Neural crest cell (in vitro differentiated cells): Measurements from ENCODE around the gene ZNF223. TPM values are rescaled to one million over a fixed set of nuclear protein-coding genes. Genes with fewer than 3 reads are reported as not detected.

Source experiments
- DNase-seq: peaks from one replicate; pipeline ENCODE4 v3.0.0; 2021; ENCODE audit warnings: low read depth, mixed read lengths, low spot score
- H3K27ac Mint-ChIP-seq: one replicate; pipeline ENCODE4 v1.8.0; 2021; ENCODE audit warnings: mild to moderate bottlenecking, mixed read lengths; ENCODE audit not compliant: unreplicated experiment
- H3K27me3 Mint-ChIP-seq: 2 replicates; pipeline ENCODE4 v1.8.0; 2021; ENCODE audit warnings: low read depth, mild to moderate bottlenecking, mixed read lengths
- H3K36me3 Mint-ChIP-seq: 2 replicates; pipeline ENCODE4 v1.8.0; 2021; ENCODE audit warnings: low read depth, mild to moderate bottlenecking, mixed read lengths
- H3K4me1 Mint-ChIP-seq: 2 replicates; pipeline ENCODE4 v1.8.0; 2021; ENCODE audit warnings: mixed read lengths
- H3K4me3 Mint-ChIP-seq: one replicate; pipeline ENCODE4 v1.8.0; 2021; ENCODE audit warnings: mild to moderate bottlenecking, mixed read lengths
- H3K9me3 Mint-ChIP-seq: 2 replicates; pipeline ENCODE4 v1.8.0; 2021; ENCODE audit warnings: mixed read lengths
- CTCF ChIP-seq: fragments of 200-600 bp; sonication (generic); conservative IDR thresholded peaks from 2 replicates; pipeline ENCODE4 v1.5.0; 2021; ENCODE audit warnings: antibody characterized with exemption, mild to moderate bottlenecking
- total RNA-seq: library from RNA; stranded (reverse); gene quantifications from 2 replicates; pipeline ENCODE4 v1.2.1, GENCODE V29; 2021

The ZNF223 gene
- total RNA-seq, 1 donor from 2014 or later = 7.6 TPM

GRCh38 chr19:44025217-44025936, 26.5 kb upstream of the ZNF223 start, which contains the start of gene ZNF222:
TSS of gene ZNF222 (plus strand) at chr19:44025379. CDS start at chr19:44025437, 58 bp downstream.
- peak within 1 kb of the TSS; percentile 91 for H3K27ac Mint-ChIP-seq
- peaks cover 50% of the 10 kb centered on the region for H3K36me3 Mint-ChIP-seq
- DNase-seq = peak; percentile 55
- H3K27me3 Mint-ChIP-seq = peaks cover 27% of the 10 kb centered on the region
- peaks cover 21% of the 10 kb centered on the region for H3K9me3 Mint-ChIP-seq
- no peak for TF ChIP-seq CTCF
- H3K4me1 Mint-ChIP-seq = peaks cover 23% of the 10 kb centered on the region
- peak within 1 kb of the TSS; percentile 94 for H3K4me3 Mint-ChIP-seq

GRCh38 chr19:44026622-44027021, 25.2 kb upstream of the ZNF223 start:
- no peak for DNase-seq
- Mint-ChIP-seq H3K27ac (no peak overlapping the region), H3K36me3 (peaks cover 62% of the 10 kb centered on the region)

GRCh38 chr19:44032001-44032610, 19.7 kb upstream of the ZNF223 start:
- H3K4me3 Mint-ChIP-seq = no peak overlapping the region
- H3K27ac Mint-ChIP-seq = no peak overlapping the region
- H3K9me3 Mint-ChIP-seq = peaks cover 37% of the 10 kb centered on the region
- peaks cover 6% of the 10 kb centered on the region for H3K4me1 Mint-ChIP-seq
- peaks cover 5% of the 10 kb centered on the region for H3K27me3 Mint-ChIP-seq
- no peak for DNase-seq
- TF ChIP-seq CTCF = no peak
- peaks cover 80% of the 10 kb centered on the region for H3K36me3 Mint-ChIP-seq

More at GRCh38 chr19:44026622-44027021, 25.2 kb upstream of the ZNF223 start:
- H3K27me3 Mint-ChIP-seq = peaks cover 17% of the 10 kb centered on the region
- H3K4me1 Mint-ChIP-seq = peaks cover 23% of the 10 kb centered on the region
- TF ChIP-seq CTCF = no peak
- peaks cover 23% of the 10 kb centered on the region for H3K9me3 Mint-ChIP-seq
- H3K4me3 Mint-ChIP-seq = peak overlapping the region; percentile 50

GRCh38 chr19:44042147-44042546, 9.7 kb upstream of the ZNF223 start:
- no peak overlapping the region for H3K4me3 Mint-ChIP-seq
- no peaks in the 10 kb centered on the region for H3K4me1 Mint-ChIP-seq
- H3K27me3 Mint-ChIP-seq = peaks cover 56% of the 10 kb centered on the region
- no peak for TF ChIP-seq CTCF
- H3K9me3 Mint-ChIP-seq = peaks cover 26% of the 10 kb centered on the region
- DNase-seq = no peak
- H3K27ac Mint-ChIP-seq = no peak overlapping the region
- H3K36me3 Mint-ChIP-seq = no peaks in the 10 kb centered on the region

- H3K27me3 Mint-ChIP-seq = peaks cover 40% of the 10 kb centered on the region
- H3K9me3 Mint-ChIP-seq = no peaks in the 10 kb centered on the region
- TF ChIP-seq CTCF = no peak
- H3K4me1 Mint-ChIP-seq = peaks cover 24% of the 10 kb centered on the region
- H3K27ac Mint-ChIP-seq = no peak overlapping the region
- H3K4me3 Mint-ChIP-seq = peak overlapping the region; percentile 94
- DNase-seq = no peak
- H3K36me3 Mint-ChIP-seq = peaks cover 18% of the 10 kb centered on the region
These were observed 841 bp upstream of the ZNF223 start for GRCh38 chr19:44050740-44051649.
